Measurements from ENCODE around the gene NXPH1.

GRCh38 chr7:8396294-8396693 is 37.1 kb upstream of the NXPH1 start:
- no peak for TF ChIP-seq CTCF (IDR thresholded peaks at IDR 0.05; ENCODE audit: low read length)
- no peak for TF ChIP-seq EZH2 (IDR thresholded peaks at IDR 0.05; ENCODE audit: borderline replicate concordance, low read length)

Measured in OCI-LY1 (cell line).